ENCODE measurements around the gene GFER. TPM values are rescaled to one million over a fixed set of nuclear protein-coding genes. Genes with fewer than 3 reads are reported as not detected.
"Not testable (repeated sequence)": the region's sequence is repeated elsewhere in the genome, so short reads cannot be mapped to it uniquely, and the experiment has no call there.

The GFER gene
- total and polyA plus RNA-seq, 4 experiments from 2014 or later, result 19.6 to 35.7 (median 27.4) TPM

- H3K27me3 ChIP-seq (ENCODE audit: insufficient read depth, low read length); H3K9me3 Mint-ChIP-seq; H3K27me3 Mint-ChIP-seq; H3K9me3 ChIP-seq (ENCODE audit: control insufficient read depth in 1 of 2, low read length in 2 of 2); H3K4me3 ChIP-seq (ENCODE audit: low read length in 2 of 2); CTCF ChIA-PET (ENCODE audit: partially characterized antibody); intact Hi-C loops (cut with micrococcal nuclease): not testable (repeated sequence)
- peak in 1 of 5 donors; percentile 34 for DNase-seq
- Mint-ChIP-seq H3K4me3 (peak overlapping the region; percentile 91 to 97 (median 93)), H3K36me3 (peaks cover 21 to 49% of the 10 kb centered on the region in 2 donors), H3K4me1 (peaks cover 30 to 66% (median 47%) of the 10 kb centered on the region in 4 donors), H3K27ac (peak overlapping the region; percentile 83 to 99 (median 92))
- POLR2A ChIA-PET (ENCODE audit: partially characterized antibody), result interaction anchor here (1.2 to 9.4 kb wide), 7 partner anchors 8 to 192 kb away, joined by 3 to 99 read pairs (median 20); partner anchors contain the start of genes GFER, MSRB1, NOXO1 and SYNGR3
- peak overlapping the region; percentile 97 for H3K27ac ChIP-seq (ENCODE audit: low read depth, low read length)
- peaks cover 18% of the 10 kb centered on the region for H3K36me3 ChIP-seq (ENCODE audit: insufficient read depth, low read length)
- H3K4me1 ChIP-seq (ENCODE audit: insufficient read depth, low read length), result peaks cover 57% of the 10 kb centered on the region
Measured at GRCh38 chr16:1962161-1963153, 21.5 kb upstream of the GFER start.

- H3K27me3 ChIP-seq (ENCODE audit: insufficient read depth, low read length), result no peaks in the 10 kb centered on the region
- peaks cover 21 to 49% of the 10 kb centered on the region in 2 donors for H3K36me3 Mint-ChIP-seq
- DNase-seq, result peak; percentile 44 to 64 (median 54)
- POLR2A ChIA-PET (ENCODE audit: partially characterized antibody), result interaction anchor here (0.6 to 9.4 kb wide), 40 partner anchors 8 to 1328 kb away, joined by 3 to 99 read pairs (median 6); partner anchors contain the start of genes AMDHD2, ECI1, FAHD1 and GFER
- H3K27ac ChIP-seq (ENCODE audit: low read depth, low read length), result peak overlapping the region; percentile 97
- H3K4me1 Mint-ChIP-seq, result peaks cover 30 to 65% (median 45%) of the 10 kb centered on the region in 4 donors
- H3K4me3 ChIP-seq (ENCODE audit: low read length in 2 of 2), result peak overlapping the region; percentile 73 to 86
- peak overlapping the region; percentile 90 to 99 (median 93) for H3K27ac Mint-ChIP-seq
- peaks cover 53% of the 10 kb centered on the region for H3K4me1 ChIP-seq (ENCODE audit: insufficient read depth, low read length)
- CTCF ChIA-PET (ENCODE audit: partially characterized antibody), result interaction anchor here (0.6 to 1.4 kb wide), 6 partner anchors 8 to 191 kb away, joined by 3 to 5 read pairs (median 4); partner anchors contain the start of genes MSRB1 and TRAF7
- no peaks in the 10 kb centered on the region for H3K27me3 Mint-ChIP-seq
- H3K36me3 ChIP-seq (ENCODE audit: insufficient read depth, low read length), result peaks cover 18% of the 10 kb centered on the region
- peak overlapping the region; percentile 91 to 97 (median 93) for H3K4me3 Mint-ChIP-seq
- intact Hi-C loops (cut with micrococcal nuclease), result loop anchor here (1.0 to 2.0 kb wide), 3 partner anchors 8 to 191 kb away; partner anchors contain the start of genes TBL3 and TRAF7
- no peaks in the 10 kb centered on the region for H3K9me3 ChIP-seq (ENCODE audit: control insufficient read depth in 1 of 2, low read length in 2 of 2)
- peaks cover 0 to 5% (median 0%) of the 10 kb centered on the region in 8 donors for H3K9me3 Mint-ChIP-seq
Measured at GRCh38 chr16:1963806-1964505, 20.0 kb upstream of the GFER start.

- Histone ChIP-seq H3K36me3 (ENCODE audit: insufficient read depth, low read length) (peaks cover 18% of the 10 kb centered on the region), H3K9me3 (ENCODE audit: control insufficient read depth in 1 of 2, low read length in 2 of 2) (no peaks in the 10 kb centered on the region), H3K4me3 (ENCODE audit: low read length in 2 of 2) (peak within 1 kb of the TSS; percentile 78 to 86), H3K27me3 (ENCODE audit: insufficient read depth, low read length) (no peaks in the 10 kb centered on the region), H3K27ac (ENCODE audit: low read depth, low read length) (peak within 1 kb of the TSS; percentile 97), H3K4me1 (ENCODE audit: insufficient read depth, low read length) (peaks cover 50% of the 10 kb centered on the region)
- peaks cover 21 to 49% of the 10 kb centered on the region in 2 donors for H3K36me3 Mint-ChIP-seq
- H3K4me3 Mint-ChIP-seq, result peak within 1 kb of the TSS; percentile 91 to 97 (median 94)
- ChIA-PET POLR2A (ENCODE audit: partially characterized antibody) (interaction anchor here (0.6 to 9.4 kb wide), 45 partner anchors 9 to 1640 kb away, joined by 3 to 99 read pairs (median 4); partner anchors contain the start of genes AMDHD2, CRAMP1, ECI1 and EME2), CTCF (ENCODE audit: partially characterized antibody) (interaction anchor here (0.9 to 1.4 kb wide), 5 partner anchors 9 to 190 kb away, joined by 3 to 5 read pairs (median 4); partner anchors contain the start of genes MSRB1 and TRAF7)
- intact Hi-C loops (cut with micrococcal nuclease), result loop anchor here (1.0 to 2.0 kb wide), 3 partner anchors 8 to 191 kb away; partner anchors contain the start of genes TBL3 and TRAF7
- DNase-seq, result peak; percentile 97 to 99 (median 99)
- peaks cover 28 to 59% (median 42%) of the 10 kb centered on the region in 4 donors for H3K4me1 Mint-ChIP-seq
- H3K9me3 Mint-ChIP-seq, result peaks cover 0 to 5% (median 0%) of the 10 kb centered on the region in 8 donors
- peak within 1 kb of the TSS; percentile 97 to 99 (median 98) for H3K27ac Mint-ChIP-seq
- no peaks in the 10 kb centered on the region for H3K27me3 Mint-ChIP-seq
Measured at GRCh38 chr16:1964506-1965395, 19.2 kb upstream of the GFER start, which contains the start of gene RPS2. RPS2 (minus strand) TSS chr16:1964826; CDS start chr16:1964625, 201 bp downstream.

- H3K9me3 ChIP-seq (ENCODE audit: control insufficient read depth in 1 of 2, low read length in 2 of 2), result no peaks in the 10 kb centered on the region
- peak overlapping the region; percentile 97 to 99 (median 97) for H3K27ac Mint-ChIP-seq
- H3K4me1 ChIP-seq (ENCODE audit: insufficient read depth, low read length), result peaks cover 47% of the 10 kb centered on the region
- H3K4me3 ChIP-seq (ENCODE audit: low read length in 2 of 2), result peak overlapping the region; percentile 78 to 86
- H3K4me1 Mint-ChIP-seq, result peaks cover 26 to 51% (median 36%) of the 10 kb centered on the region in 4 donors
- H3K36me3 Mint-ChIP-seq, result peaks cover 21 to 47% of the 10 kb centered on the region in 2 donors
- no peaks in the 10 kb centered on the region for H3K27me3 Mint-ChIP-seq
- peaks cover 18% of the 10 kb centered on the region for H3K36me3 ChIP-seq (ENCODE audit: insufficient read depth, low read length)
- DNase-seq, result peak in 1 of 5 donors; percentile 45
- CTCF ChIA-PET (ENCODE audit: partially characterized antibody), result interaction anchor here (0.7 to 1.6 kb wide), 6 partner anchors 9 to 190 kb away, joined by 3 to 7 read pairs (median 4); partner anchors contain the start of genes MSRB1 and TRAF7
- intact Hi-C loops (cut with micrococcal nuclease), result loop anchor here (2.0 kb wide), 1 partner anchor 27 kb away; no protein-coding TSS in a partner anchor
- POLR2A ChIA-PET (ENCODE audit: partially characterized antibody), result interaction anchor here (0.6 to 9.4 kb wide), 38 partner anchors 8 to 902 kb away, joined by 3 to 99 read pairs (median 6); partner anchors contain the start of genes AMDHD2, CRAMP1, ECI1 and EME2
- H3K4me3 Mint-ChIP-seq, result peak overlapping the region; percentile 90 to 97 (median 92)
- no peaks in the 10 kb centered on the region for H3K27me3 ChIP-seq (ENCODE audit: insufficient read depth, low read length)
- peaks cover 0 to 5% (median 0%) of the 10 kb centered on the region in 8 donors for H3K9me3 Mint-ChIP-seq
- H3K27ac ChIP-seq (ENCODE audit: low read depth, low read length), result peak overlapping the region; percentile 97
Measured at GRCh38 chr16:1965396-1966001, 18.5 kb upstream of the GFER start.

GRCh38 chr16:1966460-1966859 is 17.5 kb upstream of the GFER start, which contains the start of gene RNF151:
RNF151 (plus strand) TSS chr16:1966856; CDS start chr16:1966882, 26 bp downstream.
- Histone ChIP-seq H3K9me3 (ENCODE audit: control insufficient read depth in 1 of 2, low read length in 2 of 2) (no peaks in the 10 kb centered on the region), H3K27ac (ENCODE audit: low read depth, low read length) (peak within 1 kb of the TSS; percentile 97), H3K27me3 (ENCODE audit: insufficient read depth, low read length) (no peaks in the 10 kb centered on the region), H3K4me3 (ENCODE audit: low read length in 2 of 2) (peak within 1 kb of the TSS in 1 of 2 donors; percentile 86), H3K36me3 (ENCODE audit: insufficient read depth, low read length) (peaks cover 18% of the 10 kb centered on the region), H3K4me1 (ENCODE audit: insufficient read depth, low read length) (peaks cover 48% of the 10 kb centered on the region)
- intact Hi-C loops (cut with micrococcal nuclease), result no loop called here
- peak in 1 of 5 donors; percentile 10 for DNase-seq
- ChIA-PET CTCF (ENCODE audit: partially characterized antibody) (interaction anchor here (0.7 to 1.6 kb wide), 2 partner anchors 37 to 189 kb away, joined by 3 to 7 read pairs; partner anchors contain the start of gene TRAF7), POLR2A (ENCODE audit: partially characterized antibody) (interaction anchor here (0.5 to 9.4 kb wide), 5 partner anchors 17 to 188 kb away, joined by 3 to 99 read pairs (median 71); partner anchors contain the start of genes GFER, NOXO1, SYNGR3 and TRAF7)
- Mint-ChIP-seq H3K4me3 (peak within 1 kb of the TSS; percentile 90 to 97 (median 92)), H3K36me3 (peaks cover 15 to 39% of the 10 kb centered on the region in 2 donors), H3K9me3 (peaks cover 0 to 7% (median 0%) of the 10 kb centered on the region in 8 donors), H3K4me1 (peaks cover 19 to 50% (median 33%) of the 10 kb centered on the region in 4 donors), H3K27ac (peak within 1 kb of the TSS; percentile 97 to 99 (median 97)), H3K27me3 (no peaks in the 10 kb centered on the region)
